ENCODE results near the gene HNRNPF. TPM values are rescaled to one million over a fixed set of nuclear protein-coding genes. Genes with fewer than 3 reads are reported as not detected.
"Not testable (repeated sequence)": the region's sequence is repeated elsewhere in the genome, so short reads cannot be mapped to it uniquely, and the experiment has no call there.

Gene HNRNPF
- 100 to 1,000 TPM; 133 to 164 (median 159) TPM for total RNA-seq (2021; fragmentation: NEBNext Ultra II Directional; extraction: Animal tissue kit (Norgen Biotek cat#: 25700))
- long read RNA-seq, transcript HNRNPF-203 (4 exons, 2,617 nt), result major isoform, 73 of 316 reads
- long read RNA-seq, transcript HNRNPF-207 (4 exons, 2,676 nt), result minor isoform, 11 of 316 reads
- long read RNA-seq, transcript HNRNPF-204 (3 exons, 2,755 nt), result minor isoform, 29 of 316 reads
- long read RNA-seq, transcript HNRNPF-201 (4 exons, 2,186 nt), result minor isoform, 8 of 316 reads
- long read RNA-seq, partial matches to known transcripts, result 1 of 316 reads
- long read RNA-seq, other reads (novel, unspliced or antisense), result 193 of 316 reads

- Mint-ChIP-seq H3K36me3 (ENCODE audit: low read depth) (peaks cover 7% of the 10 kb centered on the region; the same call in 1 of the 2 replicates), H3K9me3 (no peaks in the 10 kb centered on the region; the same call in 1 of the 2 replicates), H3K4me3 (peak within 1 kb of the TSS; percentile 92), H3K27me3 (ENCODE audit: insufficient read depth) (peaks cover 4% of the 10 kb centered on the region), H3K27ac (peak within 1 kb of the TSS; percentile 99), H3K4me1 (ENCODE audit: low read depth) (peaks cover 39% of the 10 kb centered on the region)
- peak; percentile 89 for DNase-seq
- TF ChIP-seq CTCF (IDR thresholded peaks at IDR 0.05), result no peak
Measured at GRCh38 chr10:43408710-43409384, at the start of gene HNRNPF. Gene HNRNPF (minus strand): TSS chr10:43409186. CDS start chr10:43387884, 21,302 bp downstream.

GRCh38 chr10:43458227-43458626 is 49.2 kb upstream of the HNRNPF start:
- H3K27me3 Mint-ChIP-seq (ENCODE audit: insufficient read depth), result no peaks in the 10 kb centered on the region
- DNase-seq, result no peak
- no peak overlapping the region for H3K27ac Mint-ChIP-seq

GRCh38 chr10:43456561-43456960 is 47.6 kb upstream of the HNRNPF start:
- H3K36me3 Mint-ChIP-seq (ENCODE audit: low read depth); H3K9me3 Mint-ChIP-seq; H3K4me3 Mint-ChIP-seq; DNase-seq; H3K27me3 Mint-ChIP-seq (ENCODE audit: insufficient read depth); H3K27ac Mint-ChIP-seq: not testable (repeated sequence)
- peaks cover 35% of the 10 kb centered on the region for H3K4me1 Mint-ChIP-seq (ENCODE audit: low read depth)

More at GRCh38 chr10:43458227-43458626, 49.2 kb upstream of the HNRNPF start:
- no peak overlapping the region for H3K4me3 Mint-ChIP-seq
- peaks cover 4% of the 10 kb centered on the region; the same call in 1 of the 2 replicates for H3K36me3 Mint-ChIP-seq (ENCODE audit: low read depth)
- H3K4me1 Mint-ChIP-seq (ENCODE audit: low read depth), result peaks cover 29% of the 10 kb centered on the region
- H3K9me3 Mint-ChIP-seq, result no peaks in the 10 kb centered on the region
- no peak for TF ChIP-seq CTCF (IDR thresholded peaks at IDR 0.05)

GRCh38 chr10:43454025-43454424 is 45.0 kb upstream of the HNRNPF start:
- H3K9me3 Mint-ChIP-seq; DNase-seq; H3K36me3 Mint-ChIP-seq (ENCODE audit: low read depth); H3K27me3 Mint-ChIP-seq (ENCODE audit: insufficient read depth); H3K4me3 Mint-ChIP-seq: not testable (repeated sequence)
- Mint-ChIP-seq H3K27ac (0 out of 2 replicates have a peak overlapping the region, but pooled peaks have one; percentile 96), H3K4me1 (ENCODE audit: low read depth) (peaks cover 34% of the 10 kb centered on the region)

GRCh38 chr10:43453266-43453831 is 44.4 kb upstream of the HNRNPF start:
- no peak for TF ChIP-seq CTCF (IDR thresholded peaks at IDR 0.05)
- peaks cover 2% of the 10 kb centered on the region; the same call in 1 of the 2 replicates for H3K27me3 Mint-ChIP-seq (ENCODE audit: insufficient read depth)
- peaks cover 4% of the 10 kb centered on the region; the same call in 1 of the 2 replicates for H3K36me3 Mint-ChIP-seq (ENCODE audit: low read depth)
- peak overlapping the region; percentile 10; the same call in 1 of the 2 replicates for H3K27ac Mint-ChIP-seq
- H3K9me3 Mint-ChIP-seq, result no peaks in the 10 kb centered on the region
- no peak for DNase-seq
- H3K4me1 Mint-ChIP-seq (ENCODE audit: low read depth), result peaks cover 34% of the 10 kb centered on the region
- H3K4me3 Mint-ChIP-seq, result 0 out of 2 replicates have a peak overlapping the region, but pooled peaks have one; percentile 6

GRCh38 chr10:43452356-43452914 is 43.4 kb upstream of the HNRNPF start:
- Mint-ChIP-seq H3K9me3 (peaks cover 2% of the 10 kb centered on the region), H3K36me3 (ENCODE audit: low read depth) (peaks cover 4% of the 10 kb centered on the region; the same call in 1 of the 2 replicates), H3K27ac (peak overlapping the region; percentile 59), H3K27me3 (ENCODE audit: insufficient read depth) (peaks cover 2% of the 10 kb centered on the region; the same call in 1 of the 2 replicates), H3K4me1 (ENCODE audit: low read depth) (peaks cover 34% of the 10 kb centered on the region), H3K4me3 (no peak overlapping the region)
- TF ChIP-seq CTCF (IDR thresholded peaks at IDR 0.05), result no peak
- no peak for DNase-seq
